ENCODE measurements around the gene SERGEF. TPM values are rescaled to one million over a fixed set of nuclear protein-coding genes. Genes with fewer than 3 reads are reported as not detected.

Gene SERGEF
- total RNA-seq, 2 donors from 2014 or later = 26.7 to 42.1 TPM

DNA sequence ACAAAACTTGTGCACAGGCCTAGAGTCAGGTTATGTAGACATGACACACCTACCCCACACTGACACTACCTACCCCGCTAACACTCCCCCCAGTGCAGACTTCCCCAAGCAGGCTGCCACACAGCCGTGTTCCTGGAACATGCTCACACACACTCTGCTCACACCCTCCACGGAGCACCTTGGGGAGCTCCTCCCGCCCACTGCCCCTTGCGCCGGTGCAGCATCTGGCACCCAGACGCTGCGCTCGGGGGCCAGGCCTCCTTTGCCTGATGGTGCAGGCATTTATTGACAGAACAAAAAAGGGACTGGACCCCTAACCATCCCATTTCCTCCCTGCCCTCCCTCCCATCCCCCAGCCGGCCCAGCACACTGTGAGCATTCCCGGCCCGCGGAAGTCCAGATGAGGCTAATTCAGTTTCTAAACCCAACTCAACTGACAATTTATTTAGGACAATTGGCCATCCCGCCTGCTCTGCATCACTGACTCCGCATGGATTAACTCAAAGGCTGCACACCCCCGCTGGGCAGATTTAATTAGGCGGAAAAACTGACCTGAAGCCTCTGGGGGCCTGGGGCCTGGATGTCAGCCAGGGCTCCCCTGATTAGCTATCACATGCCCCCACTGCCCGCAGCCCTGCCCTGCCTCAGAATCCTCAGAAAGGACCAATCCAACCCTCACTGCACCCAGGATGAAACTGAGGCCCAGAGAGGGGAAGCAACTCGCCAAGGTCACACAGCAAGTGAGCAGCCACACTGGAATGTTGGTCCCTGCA is 248.2 kb downstream of the SERGEF start:
- Histone ChIP-seq H3K4me3 (ENCODE audit: low read length) (no peak overlapping the region), H3K27ac (ENCODE audit: low read depth, low read length) (peak overlapping the region; percentile 15), H3K4me1 (ENCODE audit: control insufficient read depth, insufficient read depth, low read length) (no peaks in the 10 kb centered on the region), H3K9ac (ENCODE audit: extremely low read depth, low read length, poor library complexity, severe bottlenecking) (no peak overlapping the region), H3K36me3 (ENCODE audit: control insufficient read depth, insufficient read depth, low read length) (no peaks in the 10 kb centered on the region), H3K27me3 (ENCODE audit: control insufficient read depth, insufficient read depth, low read length, poor library complexity, severe bottlenecking) (no peaks in the 10 kb centered on the region), H3K9me3 (ENCODE audit: control insufficient read depth, low read length) (no peaks in the 10 kb centered on the region)
- WGBS, 2 experiments (ENCODE audit: insufficient coverage in 1 of 2, insufficient read length in 1 of 2) = 63 to 84% methylated on average over 6 to 19 of the region's 19 CpGs
- no peaks in the 10 kb centered on the region for H3K27me3 Mint-ChIP-seq (ENCODE audit: insufficient read depth)
- TF ChIP-seq CTCF (conservative IDR thresholded peaks at IDR 0.05) = no peak
- H3K4me1 Mint-ChIP-seq = no peaks in the 10 kb centered on the region
- H3K4me3 Mint-ChIP-seq = no peak overlapping the region
- H3K9me3 Mint-ChIP-seq = no peaks in the 10 kb centered on the region
- H3K36me3 Mint-ChIP-seq (ENCODE audit: low read depth) = no peaks in the 10 kb centered on the region
- DNase-seq = no peak
- H3K27ac Mint-ChIP-seq = no peak overlapping the region

DNA sequence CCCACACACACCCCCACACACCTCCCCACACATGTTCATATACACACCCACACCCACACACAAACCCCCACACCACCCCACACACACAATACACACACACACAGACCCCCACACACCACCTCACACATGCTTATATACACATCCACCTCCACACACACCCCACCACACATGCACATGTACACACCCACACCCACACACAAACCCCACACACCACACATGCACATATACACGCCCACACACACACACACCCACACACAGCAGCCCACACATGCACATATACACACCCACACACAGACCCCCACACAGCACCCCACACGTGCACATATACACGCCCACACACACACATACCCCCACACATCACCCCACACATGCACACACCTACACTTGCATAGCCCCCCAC is 249.1 kb downstream of the SERGEF start:
- Mint-ChIP-seq H3K4me3 (no peak overlapping the region), H3K4me1 (no peaks in the 10 kb centered on the region), H3K27ac (no peak overlapping the region), H3K36me3 (ENCODE audit: low read depth) (no peaks in the 10 kb centered on the region), H3K27me3 (ENCODE audit: insufficient read depth) (peaks cover 7% of the 10 kb centered on the region), H3K9me3 (no peaks in the 10 kb centered on the region)
- no peak for DNase-seq
- Histone ChIP-seq H3K4me1 (ENCODE audit: control insufficient read depth, insufficient read depth, low read length) (no peaks in the 10 kb centered on the region), H3K9ac (ENCODE audit: extremely low read depth, low read length, poor library complexity, severe bottlenecking) (no peak overlapping the region), H3K27ac (ENCODE audit: low read depth, low read length) (no peak overlapping the region), H3K27me3 (ENCODE audit: control insufficient read depth, insufficient read depth, low read length, poor library complexity, severe bottlenecking) (no peaks in the 10 kb centered on the region), H3K4me3 (ENCODE audit: low read length) (no peak overlapping the region), H3K9me3 (ENCODE audit: control insufficient read depth, low read length) (no peaks in the 10 kb centered on the region), H3K36me3 (ENCODE audit: control insufficient read depth, insufficient read depth, low read length) (no peaks in the 10 kb centered on the region)
- WGBS, 2 experiments (ENCODE audit: insufficient coverage in 1 of 2, insufficient read length in 1 of 2) = 51 to 54% methylated on average over 3 of the region's 3 CpGs
- no peak for TF ChIP-seq CTCF (conservative IDR thresholded peaks at IDR 0.05)

- no peaks in the 10 kb centered on the region for H3K9me3 Mint-ChIP-seq
- H3K27me3 ChIP-seq (ENCODE audit: control insufficient read depth, insufficient read depth, low read length, poor library complexity, severe bottlenecking) = peaks cover 4% of the 10 kb centered on the region
- no peak overlapping the region for H3K27ac Mint-ChIP-seq
- no peaks in the 10 kb centered on the region for H3K36me3 ChIP-seq (ENCODE audit: control insufficient read depth, insufficient read depth, low read length)
- no peak overlapping the region for H3K27ac ChIP-seq (ENCODE audit: low read depth, low read length)
- no peak overlapping the region for H3K4me3 Mint-ChIP-seq
- H3K9me3 ChIP-seq (ENCODE audit: control insufficient read depth, low read length) = no peaks in the 10 kb centered on the region
- WGBS, 2 experiments (ENCODE audit: insufficient coverage in 1 of 2, insufficient read length in 1 of 2) = 90% methylated on average over 2 to 7 of the region's 7 CpGs
- H3K36me3 Mint-ChIP-seq (ENCODE audit: low read depth) = no peaks in the 10 kb centered on the region
- H3K4me1 ChIP-seq (ENCODE audit: control insufficient read depth, insufficient read depth, low read length) = no peaks in the 10 kb centered on the region
- TF ChIP-seq CTCF (conservative IDR thresholded peaks at IDR 0.05) = no peak
- DNase-seq = no peak
- H3K4me1 Mint-ChIP-seq = no peaks in the 10 kb centered on the region
- no peak overlapping the region for H3K9ac ChIP-seq (ENCODE audit: extremely low read depth, low read length, poor library complexity, severe bottlenecking)
- no peak overlapping the region for H3K4me3 ChIP-seq (ENCODE audit: low read length)
- peaks cover 12% of the 10 kb centered on the region for H3K27me3 Mint-ChIP-seq (ENCODE audit: insufficient read depth)
Measured at GRCh38 chr11:17763244-17763643, 249.6 kb downstream of the SERGEF start.
